DMS153 (cell line): ENCODE data around the gene PDE8A.
"Not testable (repeated sequence)": the region's sequence is repeated elsewhere in the genome, so short reads cannot be mapped to it uniquely, and the experiment has no call there.

Source experiments
- DNase-seq: peaks from one replicate; lab custom pipeline; 2025; lab: John Stamatoyannopoulos, UW

Gene PDE8A

GRCh38 chr15:85131915-85132314 lies 150.3 kb downstream of the PDE8A start:
- DNase-seq: no peak

GRCh38 chr15:85133709-85134108 lies 152.1 kb downstream of the PDE8A start:
- no peak for DNase-seq

GRCh38 chr15:85137489-85138168 lies 156.0 kb downstream of the PDE8A start:
- DNase-seq: peak; percentile 8

GRCh38 chr15:85139391-85139790 lies 157.7 kb downstream of the PDE8A start:
- DNase-seq: no peak

- DNase-seq: no peak
These were observed 160.1 kb downstream of the PDE8A start for GRCh38 chr15:85141726-85142125.

GRCh38 chr15:85142312-85142711 lies 160.7 kb downstream of the PDE8A start:
- no peak for DNase-seq

- no peak for DNase-seq
These were observed 167.9 kb downstream of the PDE8A start for GRCh38 chr15:85149465-85150129.

- no peak for DNase-seq
These were observed 168.4 kb downstream of the PDE8A start for GRCh38 chr15:85150130-85150480.

- no peak for DNase-seq
These were observed 169.5 kb downstream of the PDE8A start for GRCh38 chr15:85151145-85151544.

- no peak for DNase-seq
These were observed 170.2 kb downstream of the PDE8A start for GRCh38 chr15:85151861-85152260.

- DNase-seq: no peak
These were observed 172.4 kb downstream of the PDE8A start for GRCh38 chr15:85154061-85154460.

GRCh38 chr15:85155360-85155759 lies 173.7 kb downstream of the PDE8A start:
- no peak for DNase-seq

GRCh38 chr15:85155857-85156256 lies 174.2 kb downstream of the PDE8A start:
- no peak for DNase-seq

- no peak for DNase-seq
These were observed 175.7 kb downstream of the PDE8A start for GRCh38 chr15:85157344-85157743.

- no peak for DNase-seq
These were observed 180.6 kb downstream of the PDE8A start for GRCh38 chr15:85162237-85162636.

GRCh38 chr15:85164841-85165466 lies 183.3 kb downstream of the PDE8A start:
- peak; percentile 0 for DNase-seq

- DNase-seq: no peak
These were observed 185.9 kb downstream of the PDE8A start for GRCh38 chr15:85167568-85167967.

- DNase-seq: peak; percentile 34
These were observed 187.1 kb downstream of the PDE8A start for GRCh38 chr15:85168642-85169173.

- no peak for DNase-seq
These were observed 190.1 kb downstream of the PDE8A start for GRCh38 chr15:85171736-85172135.

GRCh38 chr15:85172846-85173490 lies 191.3 kb downstream of the PDE8A start:
- no peak for DNase-seq

- not testable (repeated sequence) for DNase-seq
These were observed 192.0 kb downstream of the PDE8A start for GRCh38 chr15:85173630-85174029.

- no peak for DNase-seq
These were observed 192.9 kb downstream of the PDE8A start for GRCh38 chr15:85174521-85174920.
